Aorta (tissue), 5 donors: Measurements from ENCODE around the gene NLRP13. TPM values are rescaled to one million over a fixed set of nuclear protein-coding genes. Genes with fewer than 3 reads are reported as not detected.
"Not testable (repeated sequence)": the region's sequence is repeated elsewhere in the genome, so short reads cannot be mapped to it uniquely, and the experiment has no call there.

Experiments
- ATAC-seq: fragments of 200-7000 bp; cut with Tn5 transposase; one replicate; pipeline ENCODE4 v1.9.1; 2022; ENCODE audit warnings: moderate library complexity; ENCODE audit not compliant: low FRiP score
- DNase-seq, 2 donors: peaks; one replicate each; pipeline ENCODE4 v3.0.0-alpha.2; 2020
- H3K27ac ChIP-seq, 2 donors: one replicate each; pipeline ENCODE4 v1.5.1; 2013; ENCODE audit warnings: low read length in 2 of 2, mild to moderate bottlenecking in 2 of 2, moderate library complexity in 2 of 2, control low read depth in 1 of 2, inconsistent platforms in 1 of 2, low read depth in 1 of 2
- H3K27me3 ChIP-seq, 2 donors: one replicate each; pipeline ENCODE4 v1.6.1; 2013; ENCODE audit warnings: control low read depth in 1 of 2, low read length in 1 of 2, mild to moderate bottlenecking in 1 of 2, moderate library complexity in 1 of 2; ENCODE audit not compliant: insufficient read depth in 2 of 2, control insufficient read depth in 1 of 2
- H3K36me3 ChIP-seq, 2 donors: one replicate each; pipeline ENCODE4 v1.6.1; 2013; ENCODE audit warnings: control low read depth in 1 of 2, low read length in 1 of 2, mild to moderate bottlenecking in 1 of 2; ENCODE audit not compliant: insufficient read depth in 2 of 2, control insufficient read depth in 1 of 2
- H3K4me1 ChIP-seq, 2 donors: one replicate each; pipeline ENCODE4 v1.6.1; 2013; ENCODE audit warnings: low read length in 2 of 2, control low read depth in 1 of 2, mild to moderate bottlenecking in 1 of 2, moderate library complexity in 1 of 2; ENCODE audit not compliant: insufficient read depth in 2 of 2, control insufficient read depth in 1 of 2
- H3K4me3 ChIP-seq, 2 donors: one replicate each; pipeline ENCODE4 v1.5.1; 2013; ENCODE audit warnings: low read length in 2 of 2, control low read depth in 1 of 2, mild to moderate bottlenecking in 1 of 2
- H3K9me3 ChIP-seq: one replicate; pipeline ENCODE4 v1.6.1; 2013; ENCODE audit warnings: mild to moderate bottlenecking, low read length; ENCODE audit not compliant: control insufficient read depth
- WGBS, 2 donors: extraction: QIAGEN DNeasy Blood & Tissue Kit; methylation state at CpG; one replicate each; pipeline ENCODE4 v1.1.7; 2013; 5-methylcytosine and 5-hydroxymethylcytosine counted together
- intact Hi-C, 2 donors: fragments of 100-400 bp; cut with DNase I; formaldehyde crosslinking; loops; one replicate each; pipeline versions ENCODE4 v1.14.2 to v1.15.0; 2022
- long read RNA-seq, 2 donors: library from polyadenylated mRNA; unstranded; transcript quantifications; one replicate each; pipeline ENCODE4 v2.0.0, GENCODE V29; 2020 to 2021
- polyA plus RNA-seq, 2 donors: library from polyadenylated mRNA; stranded (reverse); fragments of 200-250 nt; gene quantifications; one replicate each; pipeline ENCODE4 v1.2.3, GENCODE V29; 2013
- total RNA-seq, 2 donors: library from RNA; stranded (reverse); fragmentation: NEBNext Ultra II Directional; extraction: Animal tissue kit (Norgen Biotek cat#: 25700); gene quantifications; one replicate each; pipeline ENCODE4 v1.2.1, GENCODE V29; 2021
- donor health status: healthy with polysubstance abuse.
- donor health status: Bipolar disorder and iron deficiency.
- donor health status: DM: no; HTN: no; CAD: no.
- donor health status: DM: no; HTN: no; CAD: no.
- donor health status: DM: yes; HTN: yes; CAD: no.

Gene NLRP13
- not detected for total RNA-seq
- not detected for polyA plus RNA-seq
- long read RNA-seq, donor 1, result 0 reads
- long read RNA-seq, donor 2, result 0 reads

- Histone ChIP-seq H3K27me3 (no peaks in the 10 kb centered on the region), H3K36me3 (no peaks in the 10 kb centered on the region), H3K4me1 (no peaks in the 10 kb centered on the region), H3K4me3 (no peak within 1 kb of the TSS), H3K9me3 (no peaks in the 10 kb centered on the region), H3K27ac (no peak within 1 kb of the TSS)
- ATAC-seq, result no peak
- DNase-seq, result no peak
- intact Hi-C loops, result no loop called here
- 80 to 84% methylated on average over 8 of the region's 8 CpGs for WGBS, 2 donors
Measured at GRCh38 chr19:55931936-55932386, at the start of gene NLRP13. Gene NLRP13, minus strand, starts transcription at chr19:55932336. Its CDS starts 25 bp downstream, at chr19:55932311.

GRCh38 chr19:55980415-55980814 lies 48.3 kb upstream of the NLRP13 start:
- 69 to 73% methylated on average over 9 of the region's 9 CpGs for WGBS, 2 donors
- ATAC-seq (no peak), DNase-seq (no peak)
- peaks cover 5% of the 10 kb centered on the region for H3K9me3 ChIP-seq
- no peak overlapping the region for H3K27ac ChIP-seq
- H3K36me3 ChIP-seq, result no peaks in the 10 kb centered on the region
- no peak overlapping the region for H3K4me3 ChIP-seq
- no peaks in the 10 kb centered on the region for H3K4me1 ChIP-seq
- H3K27me3 ChIP-seq, result no peaks in the 10 kb centered on the region
- intact Hi-C loops, result no loop called here

- DNase-seq, result no peak
- Histone ChIP-seq H3K36me3 (no peaks in the 10 kb centered on the region), H3K27ac (no peak overlapping the region), H3K27me3 (no peaks in the 10 kb centered on the region), H3K4me3 (no peak overlapping the region), H3K9me3 (peaks cover 8% of the 10 kb centered on the region), H3K4me1 (no peaks in the 10 kb centered on the region)
- ATAC-seq, result no peak
- intact Hi-C loops, result no loop called here
- 37 to 47% methylated on average over 3 of the region's 3 CpGs for WGBS, 2 donors
Measured at GRCh38 chr19:55973982-55974381, 41.8 kb upstream of the NLRP13 start.

GRCh38 chr19:55962186-55962585 lies 30.1 kb upstream of the NLRP13 start:
- H3K27me3 ChIP-seq, result no peaks in the 10 kb centered on the region
- intact Hi-C loops, result no loop called here
- DNase-seq (no peak), ATAC-seq (no peak)
- no peak overlapping the region for H3K4me3 ChIP-seq
- H3K9me3 ChIP-seq, result no peaks in the 10 kb centered on the region
- no peak overlapping the region for H3K27ac ChIP-seq
- no peaks in the 10 kb centered on the region for H3K36me3 ChIP-seq
- WGBS, 2 donors, result 92 to 93% methylated on average over 10 of the region's 10 CpGs
- no peaks in the 10 kb centered on the region for H3K4me1 ChIP-seq

GRCh38 chr19:55959996-55960675 lies 28.0 kb upstream of the NLRP13 start:
- no peaks in the 10 kb centered on the region for H3K27me3 ChIP-seq
- no peak for ATAC-seq
- DNase-seq, result no peak
- H3K9me3 ChIP-seq, result no peaks in the 10 kb centered on the region
- 82 to 85% methylated on average over 6 of the region's 6 CpGs for WGBS, 2 donors
- intact Hi-C loops, result no loop called here
- H3K27ac ChIP-seq, result no peak overlapping the region
- no peak overlapping the region for H3K4me3 ChIP-seq
- no peaks in the 10 kb centered on the region for H3K36me3 ChIP-seq
- H3K4me1 ChIP-seq, result no peaks in the 10 kb centered on the region

GRCh38 chr19:55958356-55958755 lies 26.2 kb upstream of the NLRP13 start:
- no peak for DNase-seq
- WGBS, 2 donors, result 73 to 76% methylated on average over 4 of the region's 4 CpGs
- no peak overlapping the region for H3K4me3 ChIP-seq
- intact Hi-C loops, result no loop called here
- no peak overlapping the region for H3K27ac ChIP-seq
- H3K4me1 ChIP-seq, result no peaks in the 10 kb centered on the region
- no peaks in the 10 kb centered on the region for H3K36me3 ChIP-seq
- H3K27me3 ChIP-seq, result no peaks in the 10 kb centered on the region
- no peak for ATAC-seq
- no peaks in the 10 kb centered on the region for H3K9me3 ChIP-seq

- no peaks in the 10 kb centered on the region for H3K4me1 ChIP-seq
- no peaks in the 10 kb centered on the region for H3K27me3 ChIP-seq
- H3K9me3 ChIP-seq, result no peaks in the 10 kb centered on the region
- no peak overlapping the region for H3K27ac ChIP-seq
- H3K4me3 ChIP-seq, result no peak overlapping the region
- H3K36me3 ChIP-seq, result no peaks in the 10 kb centered on the region
- intact Hi-C loops, result no loop called here
- WGBS, 2 donors, result 85 to 88% methylated on average over 7 of the region's 7 CpGs
- DNase-seq (no peak), ATAC-seq (no peak)
Measured at GRCh38 chr19:55956431-55956830, 24.3 kb upstream of the NLRP13 start.

GRCh38 chr19:55950566-55950965 lies 18.4 kb upstream of the NLRP13 start:
- H3K27ac ChIP-seq, result not testable (repeated sequence)
- peak in 1 of 2 donors; percentile 23 for DNase-seq
- WGBS, 2 donors, result 88 to 90% methylated on average over 19 of the region's 19 CpGs

GRCh38 chr19:55947532-55947931 lies 15.4 kb upstream of the NLRP13 start, which contains the start of gene NLRP8:
Gene NLRP8, plus strand, starts transcription at chr19:55947832.
- no peak for DNase-seq
- ATAC-seq, result no peak
- Histone ChIP-seq H3K4me3 (no peak within 1 kb of the TSS), H3K36me3 (no peaks in the 10 kb centered on the region), H3K27ac (no peak within 1 kb of the TSS), H3K4me1 (no peaks in the 10 kb centered on the region), H3K27me3 (no peaks in the 10 kb centered on the region), H3K9me3 (peaks cover 6% of the 10 kb centered on the region)
- intact Hi-C loops, result no loop called here
- 78 to 83% methylated on average over 8 of the region's 8 CpGs for WGBS, 2 donors

More at GRCh38 chr19:55950566-55950965, 18.4 kb upstream of the NLRP13 start:
- H3K4me1 ChIP-seq, H3K4me3 ChIP-seq, H3K36me3 ChIP-seq, intact Hi-C loops, H3K27me3 ChIP-seq, H3K9me3 ChIP-seq, ATAC-seq: not testable (repeated sequence)
